Hepatic stellate cell (primary cell): ENCODE results near the gene MAGI2.

Experiments
- DNase-seq: peaks from one replicate; pipeline ENCODE4 v3.0.0; 2011; ENCODE audit warnings: low spot score

Gene MAGI2

GRCh38 chr7:78786055-78786454, 667.4 kb downstream of the MAGI2 start:
- DNase-seq = no peak

GRCh38 chr7:78783179-78783962, 670.1 kb downstream of the MAGI2 start:
- DNase-seq = no peak

- no peak for DNase-seq
Observed at GRCh38 chr7:78780560-78780959, 672.9 kb downstream of the MAGI2 start.

- DNase-seq = no peak
Observed at GRCh38 chr7:78779788-78780187, 673.7 kb downstream of the MAGI2 start.

- peak; percentile 11 for DNase-seq
Observed at GRCh38 chr7:78777829-78778228, 675.6 kb downstream of the MAGI2 start.

- DNase-seq = peak; percentile 11
Observed at GRCh38 chr7:78770422-78771410, 682.8 kb downstream of the MAGI2 start.

- peak; percentile 3 for DNase-seq
Observed at GRCh38 chr7:78769481-78770101, 683.9 kb downstream of the MAGI2 start.

- DNase-seq = peak; percentile 1
Observed at GRCh38 chr7:78768859-78769258, 684.6 kb downstream of the MAGI2 start.

- DNase-seq = no peak
Observed at GRCh38 chr7:78765943-78766729, 687.3 kb downstream of the MAGI2 start.

GRCh38 chr7:78764571-78764970, 688.9 kb downstream of the MAGI2 start:
- no peak for DNase-seq

- no peak for DNase-seq
Observed at GRCh38 chr7:78762625-78763024, 690.8 kb downstream of the MAGI2 start.

- no peak for DNase-seq
Observed at GRCh38 chr7:78760620-78761355, 692.7 kb downstream of the MAGI2 start.

- DNase-seq = no peak
Observed at GRCh38 chr7:78752554-78752953, 700.9 kb downstream of the MAGI2 start.

- no peak for DNase-seq
Observed at GRCh38 chr7:78751253-78751652, 702.2 kb downstream of the MAGI2 start.

- no peak for DNase-seq
Observed at GRCh38 chr7:78749052-78749746, 704.3 kb downstream of the MAGI2 start.

GRCh38 chr7:78747592-78747991, 705.9 kb downstream of the MAGI2 start:
- no peak for DNase-seq

GRCh38 chr7:78746301-78746700, 707.2 kb downstream of the MAGI2 start:
- DNase-seq = no peak

GRCh38 chr7:78742694-78743093, 710.8 kb downstream of the MAGI2 start:
- no peak for DNase-seq

GRCh38 chr7:78736548-78736947, 716.9 kb downstream of the MAGI2 start:
- no peak for DNase-seq

GRCh38 chr7:78734626-78735025, 718.8 kb downstream of the MAGI2 start:
- no peak for DNase-seq
